Nephron (organoid): ENCODE results near the gene DMC1.
"Not testable (repeated sequence)": the region's sequence is repeated elsewhere in the genome, so short reads cannot be mapped to it uniquely, and the experiment has no call there.

Experiments used
- H3K27ac Mint-ChIP-seq, 3 experiments: 2 replicates each; pipeline ENCODE4 v1.8.0; 2020; ENCODE audit warnings: mixed read lengths in 3 of 3, mild to moderate bottlenecking in 2 of 3, moderate library complexity in 1 of 3
- H3K27me3 Mint-ChIP-seq: 2 replicates; pipeline ENCODE4 v1.8.0; 2021; ENCODE audit warnings: low read depth, mild to moderate bottlenecking, moderate library complexity, mixed read lengths
- H3K36me3 Mint-ChIP-seq: 2 replicates; pipeline ENCODE4 v1.8.0; 2020; ENCODE audit warnings: low read depth, mixed read lengths
- H3K4me1 Mint-ChIP-seq: 2 replicates; pipeline ENCODE4 v1.8.0; 2020; ENCODE audit warnings: mixed read lengths
- H3K4me3 Mint-ChIP-seq, 3 experiments: 2 replicates each; pipeline ENCODE4 v1.8.0; 2020; ENCODE audit warnings: mild to moderate bottlenecking in 3 of 3, mixed read lengths in 3 of 3, moderate library complexity in 2 of 3
- H3K9me3 Mint-ChIP-seq: 2 replicates; pipeline ENCODE4 v1.8.0; 2020; ENCODE audit warnings: mixed read lengths
- TF ChIP-seq, protein P1 (sequence below), 3 experiments: fragments of 200-600 bp; sonication (generic); IDR thresholded peaks; one replicate each; pipeline ENCODE4 v1.5.0; 2021; ENCODE audit warnings: antibody characterized with exemption in 3 of 3; ENCODE audit not compliant: unreplicated experiment in 3 of 3

Gene DMC1

DNA sequence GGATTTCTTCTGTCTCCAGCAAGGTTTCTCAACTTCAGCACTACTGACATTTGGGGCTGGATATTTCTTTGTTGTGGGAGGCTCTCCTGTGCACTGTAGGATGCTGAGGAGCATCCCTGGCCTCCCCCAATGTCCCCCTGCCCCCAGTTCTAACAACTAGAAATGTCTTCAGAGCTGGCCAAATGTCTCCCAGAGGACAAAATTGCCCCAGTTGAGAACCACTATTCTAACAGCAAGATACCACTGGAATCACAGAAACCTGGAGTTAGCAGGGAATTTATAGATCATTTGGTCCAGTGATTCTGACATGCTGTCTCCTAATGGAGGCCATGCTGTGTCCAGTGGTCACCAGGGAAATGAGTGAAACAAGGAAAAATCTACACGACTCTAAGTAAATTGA is 32.2 kb upstream of the DMC1 start:
- peaks cover 19% of the 10 kb centered on the region for H3K36me3 Mint-ChIP-seq
- no peaks in the 10 kb centered on the region for H3K27me3 Mint-ChIP-seq
- no peak overlapping the region for H3K27ac Mint-ChIP-seq
- H3K4me1 Mint-ChIP-seq = peaks cover 5% of the 10 kb centered on the region
- no peak overlapping the region for H3K4me3 Mint-ChIP-seq
- TF ChIP-seq, protein P1, sequence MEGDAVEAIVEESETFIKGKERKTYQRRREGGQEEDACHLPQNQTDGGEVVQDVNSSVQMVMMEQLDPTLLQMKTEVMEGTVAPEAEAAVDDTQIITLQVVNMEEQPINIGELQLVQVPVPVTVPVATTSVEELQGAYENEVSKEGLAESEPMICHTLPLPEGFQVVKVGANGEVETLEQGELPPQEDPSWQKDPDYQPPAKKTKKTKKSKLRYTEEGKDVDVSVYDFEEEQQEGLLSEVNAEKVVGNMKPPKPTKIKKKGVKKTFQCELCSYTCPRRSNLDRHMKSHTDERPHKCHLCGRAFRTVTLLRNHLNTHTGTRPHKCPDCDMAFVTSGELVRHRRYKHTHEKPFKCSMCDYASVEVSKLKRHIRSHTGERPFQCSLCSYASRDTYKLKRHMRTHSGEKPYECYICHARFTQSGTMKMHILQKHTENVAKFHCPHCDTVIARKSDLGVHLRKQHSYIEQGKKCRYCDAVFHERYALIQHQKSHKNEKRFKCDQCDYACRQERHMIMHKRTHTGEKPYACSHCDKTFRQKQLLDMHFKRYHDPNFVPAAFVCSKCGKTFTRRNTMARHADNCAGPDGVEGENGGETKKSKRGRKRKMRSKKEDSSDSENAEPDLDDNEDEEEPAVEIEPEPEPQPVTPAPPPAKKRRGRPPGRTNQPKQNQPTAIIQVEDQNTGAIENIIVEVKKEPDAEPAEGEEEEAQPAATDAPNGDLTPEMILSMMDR (IDR thresholded peaks at IDR 0.05; ENCODE audit: unreplicated experiment in 3 of 3) = no peak
- H3K9me3 Mint-ChIP-seq = no peaks in the 10 kb centered on the region

GRCh38 chr22:38601221-38601764 is 31.3 kb upstream of the DMC1 start:
- H3K4me1 Mint-ChIP-seq = peaks cover 2% of the 10 kb centered on the region
- H3K27me3 Mint-ChIP-seq = no peaks in the 10 kb centered on the region
- no peak overlapping the region for H3K27ac Mint-ChIP-seq
- H3K36me3 Mint-ChIP-seq = peaks cover 19% of the 10 kb centered on the region
- no peaks in the 10 kb centered on the region for H3K9me3 Mint-ChIP-seq
- H3K4me3 Mint-ChIP-seq = no peak overlapping the region
- TF ChIP-seq, protein P1 (IDR thresholded peaks at IDR 0.05; ENCODE audit: unreplicated experiment in 3 of 3) = no peak

DNA sequence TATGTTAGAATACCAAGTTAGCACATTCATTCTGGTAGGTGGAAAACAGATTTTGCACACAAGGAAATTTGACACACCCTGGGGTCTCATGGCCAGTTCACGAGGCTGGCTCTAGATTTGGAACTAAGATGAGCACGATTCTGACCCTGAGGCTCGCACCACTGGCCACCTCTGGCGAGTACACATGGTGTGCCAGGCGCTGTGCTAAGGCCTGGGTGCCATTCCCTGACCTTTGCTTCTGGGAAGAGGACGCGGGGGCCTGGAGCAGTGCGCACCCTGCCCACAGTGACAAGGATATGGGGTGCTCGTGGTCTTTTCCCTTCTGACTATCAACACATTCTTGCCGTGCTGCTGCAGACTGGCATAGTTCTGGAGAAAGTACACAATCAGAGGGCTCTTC is 29.5 kb upstream of the DMC1 start:
- Mint-ChIP-seq H3K4me3 (no peak overlapping the region), H3K36me3 (peaks cover 25% of the 10 kb centered on the region), H3K27me3 (no peaks in the 10 kb centered on the region), H3K27ac (no peak overlapping the region), H3K4me1 (no peaks in the 10 kb centered on the region), H3K9me3 (no peaks in the 10 kb centered on the region)
- TF ChIP-seq, protein P1 (IDR thresholded peaks at IDR 0.05; ENCODE audit: unreplicated experiment in 3 of 3) = no peak

- H3K27ac Mint-ChIP-seq, H3K27me3 Mint-ChIP-seq, H3K4me1 Mint-ChIP-seq, H3K4me3 Mint-ChIP-seq: not testable (repeated sequence)
- Mint-ChIP-seq H3K9me3 (peaks cover 11% of the 10 kb centered on the region), H3K36me3 (peaks cover 29% of the 10 kb centered on the region)
Observed at GRCh38 chr22:38582923-38583322, 12.9 kb upstream of the DMC1 start.

- Mint-ChIP-seq H3K27me3 (no peaks in the 10 kb centered on the region), H3K4me1 (no peaks in the 10 kb centered on the region), H3K4me3 (no peak overlapping the region), H3K36me3 (no peaks in the 10 kb centered on the region), H3K27ac (no peak overlapping the region), H3K9me3 (no peaks in the 10 kb centered on the region)
- TF ChIP-seq, protein P1 (IDR thresholded peaks at IDR 0.05; ENCODE audit: unreplicated experiment in 3 of 3) = no peak
Observed at GRCh38 chr22:38578505-38578904, 8.5 kb upstream of the DMC1 start.

- TF ChIP-seq, protein P1 (IDR thresholded peaks at IDR 0.05; ENCODE audit: unreplicated experiment in 3 of 3) = peak; percentile 55 to 67 (median 62)
- no peaks in the 10 kb centered on the region for H3K36me3 Mint-ChIP-seq
- peaks cover 37% of the 10 kb centered on the region for H3K4me1 Mint-ChIP-seq
- no peak overlapping the region for H3K27ac Mint-ChIP-seq
- no peak overlapping the region for H3K4me3 Mint-ChIP-seq
- H3K27me3 Mint-ChIP-seq = peaks cover 7% of the 10 kb centered on the region
- no peaks in the 10 kb centered on the region for H3K9me3 Mint-ChIP-seq
Observed at GRCh38 chr22:38572065-38572464, 2.1 kb upstream of the DMC1 start.
